Lung (tissue), 13 donors: ENCODE results near the gene PRR20C. TPM values are rescaled to one million over a fixed set of nuclear protein-coding genes. Genes with fewer than 3 reads are reported as not detected.
"Not testable (repeated sequence)": the region's sequence is repeated elsewhere in the genome, so short reads cannot be mapped to it uniquely, and the experiment has no call there.

Source experiments
- ATAC-seq: fragments of 200-7000 bp; cut with Tn5 transposase; one replicate; pipeline ENCODE4 v1.9.1; 2020; ENCODE audit warnings: moderate number of reproducible peaks; ENCODE audit not compliant: insufficient read depth, low FRiP score
- DNase-seq, 3 donors: peaks; one replicate each; pipeline ENCODE4 v3.0.0-alpha.2; 2013 to 2017
- H3K27ac ChIP-seq, 2 donors: one replicate each; pipeline ENCODE4 v1.5.1; 2013; ENCODE audit warnings: mild to moderate bottlenecking in 2 of 2, moderate library complexity in 2 of 2, control low read depth in 1 of 2, inconsistent platforms in 1 of 2, low read depth in 1 of 2, low read length in 1 of 2
- H3K27me3 ChIP-seq, 3 donors: one replicate each; pipeline ENCODE4 v1.5.1; 2013; ENCODE audit warnings: low read length in 2 of 3; ENCODE audit not compliant: control insufficient read depth in 3 of 3, insufficient read depth in 3 of 3
- H3K36me3 ChIP-seq, 4 donors: one replicate each; pipeline ENCODE4 v1.5.1; 2013; ENCODE audit warnings: low read length in 4 of 4, mild to moderate bottlenecking in 1 of 4, moderate library complexity in 1 of 4; ENCODE audit not compliant: control insufficient read depth in 4 of 4, insufficient read depth in 4 of 4
- H3K4me1 ChIP-seq, 5 donors: one replicate each; pipeline ENCODE4 v1.5.1; 2013; ENCODE audit warnings: low read length in 5 of 5, mild to moderate bottlenecking in 2 of 5, moderate library complexity in 1 of 5; ENCODE audit not compliant: control insufficient read depth in 5 of 5, insufficient read depth in 5 of 5
- H3K4me3 ChIP-seq: one replicate; pipeline ENCODE4 v1.5.1; 2013; ENCODE audit warnings: mild to moderate bottlenecking, control low read depth, moderate library complexity
- H3K9ac ChIP-seq, 2 donors: one replicate each; pipeline ENCODE4 v1.5.1; 2013; ENCODE audit warnings: low read length in 2 of 2, control low read depth in 1 of 2; ENCODE audit not compliant: insufficient read depth in 1 of 2
- H3K9me3 ChIP-seq, 4 donors: one replicate each; pipeline ENCODE4 v1.5.1; 2013; ENCODE audit warnings: low read length in 3 of 4, mild to moderate bottlenecking in 1 of 4, moderate library complexity in 1 of 4; ENCODE audit not compliant: control insufficient read depth in 4 of 4, insufficient read depth in 3 of 4
- WGBS, 2 donors: extraction: QIAGEN DNeasy Blood & Tissue Kit; methylation state at CpG; one replicate each; pipeline ENCODE4 v1.1.7; 2013; 5-methylcytosine and 5-hydroxymethylcytosine counted together
- polyA plus RNA-seq, 2 donors: library from polyadenylated mRNA; stranded (reverse); fragments of 200-250 nt; gene quantifications; one replicate each; pipeline ENCODE4 v1.2.1, GENCODE V29; 2013
- small RNA-seq: library from RNA; depleted of rRNA; stranded (forward); fragments of <200 nt; gene quantifications from one replicate; pipeline ENCODE3, GENCODE V24; 2014; ENCODE audit warnings: low replicate concordance
- total RNA-seq, 2 donors: library from RNA; depleted of rRNA in 1 of 2; stranded (reverse); fragments of >200 nt in 1 of 2; gene quantifications; one replicate each; pipeline ENCODE4 v1.2.1, GENCODE V29; 2014 to 2021
- TF ChIP-seq, protein P1 (sequence below): IDR thresholded peaks from 2 replicates; pipeline ENCODE4 v1.5.1; 2012; ENCODE audit warnings: mild to moderate bottlenecking; ENCODE audit errors: control extremely low read depth, extremely low read depth
- donor health status: control.
- donor health status: control.
- donor health status: Bipolar disorder and iron deficiency.
- donor health status: healthy.
- donor health status: DM: yes; HTN: yes; CAD: no.

PRR20C gene
- total and polyA plus RNA-seq, 4 donors, result not detected

DNA sequence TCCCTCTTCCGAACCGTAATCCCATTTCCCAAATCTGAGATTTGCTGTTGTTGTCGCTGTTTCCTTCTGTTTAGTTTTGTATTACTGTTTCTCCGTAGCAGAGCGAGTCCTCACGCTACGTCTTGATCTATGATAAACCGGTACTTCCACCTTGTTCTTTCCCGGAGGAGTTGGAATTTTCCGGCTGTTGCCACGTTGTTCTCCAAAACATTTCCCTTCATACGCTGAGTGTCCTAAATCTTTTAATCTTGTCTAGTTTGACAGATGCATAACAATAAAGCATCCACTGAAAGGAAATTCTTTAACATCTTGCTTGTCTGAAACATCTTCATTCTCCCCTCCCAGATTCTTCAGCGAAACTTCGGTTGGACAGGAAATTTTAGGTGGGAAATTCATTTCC lies 5.8 kb upstream of the PRR20C start:
- DNase-seq, H3K27ac ChIP-seq, H3K9me3 ChIP-seq, H3K4me3 ChIP-seq, H3K4me1 ChIP-seq, H3K9ac ChIP-seq, H3K36me3 ChIP-seq, ATAC-seq, H3K27me3 ChIP-seq: not testable (repeated sequence)
- WGBS, 2 donors, result 93 to 95% methylated on average over 6 of the region's 14 CpGs

DNA sequence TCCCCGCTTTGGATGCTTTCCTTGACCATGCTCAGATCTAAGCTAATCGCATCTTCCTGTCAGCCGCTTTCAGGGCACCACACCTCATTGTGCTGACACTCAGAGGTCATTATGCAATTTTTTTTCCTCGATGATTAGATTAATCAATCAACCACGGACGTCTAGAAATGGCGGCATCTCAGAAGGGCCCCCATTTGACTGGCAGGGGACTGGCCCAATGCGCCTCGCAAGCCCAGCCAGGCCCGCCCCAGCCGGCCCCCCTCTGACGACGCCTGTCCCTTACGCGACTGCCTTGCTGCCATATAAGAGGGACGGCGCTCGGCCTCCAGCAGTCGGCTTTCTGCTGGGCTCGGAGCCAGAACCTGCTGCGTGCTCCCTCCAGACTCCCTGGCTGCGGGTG lies 6.5 kb downstream of the PRR20C start, which contains the start of gene PRR20D:
PRR20D (plus strand) TSS at position 301 of the 400 bp plus-strand sequence. CDS start 387 bp downstream, outside the sequence.
- ATAC-seq, H3K27ac ChIP-seq, H3K27me3 ChIP-seq, H3K9ac ChIP-seq, H3K4me1 ChIP-seq, DNase-seq, H3K4me3 ChIP-seq, H3K36me3 ChIP-seq, H3K9me3 ChIP-seq: not testable (repeated sequence)
- no CpG with 5 or more reads among the region's 22 CpGs for WGBS, 2 donors

DNA sequence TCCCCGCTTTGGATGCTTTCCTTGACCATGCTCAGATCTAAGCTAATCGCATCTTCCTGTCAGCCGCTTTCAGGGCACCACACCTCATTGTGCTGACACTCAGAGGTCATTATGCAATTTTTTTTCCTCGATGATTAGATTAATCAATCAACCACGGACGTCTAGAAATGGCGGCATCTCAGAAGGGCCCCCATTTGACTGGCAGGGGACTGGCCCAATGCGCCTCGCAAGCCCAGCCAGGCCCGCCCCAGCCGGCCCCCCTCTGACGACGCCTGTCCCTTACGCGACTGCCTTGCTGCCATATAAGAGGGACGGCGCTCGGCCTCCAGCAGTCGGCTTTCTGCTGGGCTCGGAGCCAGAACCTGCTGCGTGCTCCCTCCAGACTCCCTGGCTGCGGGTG lies 13.0 kb downstream of the PRR20C start, which contains the start of gene PRR20E:
PRR20E (plus strand) TSS at position 301 of the 400 bp plus-strand sequence. CDS start 387 bp downstream, outside the sequence.
- not testable (repeated sequence) for H3K9me3 ChIP-seq, H3K27me3 ChIP-seq, H3K4me3 ChIP-seq, H3K36me3 ChIP-seq, H3K27ac ChIP-seq, ATAC-seq, DNase-seq, H3K4me1 ChIP-seq, H3K9ac ChIP-seq
- WGBS, 2 donors, result no CpG with 5 or more reads among the region's 22 CpGs

DNA sequence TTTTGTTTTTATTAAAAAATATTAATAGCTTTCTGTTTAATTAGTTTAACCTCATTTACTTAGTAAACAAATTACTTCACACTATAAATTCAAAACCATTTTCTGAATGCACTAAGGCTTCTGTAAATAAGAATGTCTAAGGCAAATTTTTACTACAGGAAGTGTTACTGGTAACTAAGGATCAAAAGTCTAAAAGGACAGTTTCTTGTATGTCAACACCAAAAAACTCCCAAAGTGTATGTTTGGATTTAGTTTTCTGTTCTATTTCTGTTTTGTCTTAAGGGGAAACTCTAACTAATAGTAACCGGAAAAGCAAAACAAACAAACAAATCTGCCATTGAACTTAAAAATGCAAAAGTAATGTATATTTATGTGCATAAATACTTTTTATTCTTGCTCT lies 37.8 kb downstream of the PRR20C start:
- no peak for ATAC-seq
- H3K36me3 ChIP-seq, result no peaks in the 10 kb centered on the region
- 71 to 90% methylated on average over 1 of the region's 1 CpG for WGBS, 2 donors
- H3K27me3 ChIP-seq, result no peaks in the 10 kb centered on the region
- no peaks in the 10 kb centered on the region for H3K9me3 ChIP-seq
- TF ChIP-seq, protein P1, sequence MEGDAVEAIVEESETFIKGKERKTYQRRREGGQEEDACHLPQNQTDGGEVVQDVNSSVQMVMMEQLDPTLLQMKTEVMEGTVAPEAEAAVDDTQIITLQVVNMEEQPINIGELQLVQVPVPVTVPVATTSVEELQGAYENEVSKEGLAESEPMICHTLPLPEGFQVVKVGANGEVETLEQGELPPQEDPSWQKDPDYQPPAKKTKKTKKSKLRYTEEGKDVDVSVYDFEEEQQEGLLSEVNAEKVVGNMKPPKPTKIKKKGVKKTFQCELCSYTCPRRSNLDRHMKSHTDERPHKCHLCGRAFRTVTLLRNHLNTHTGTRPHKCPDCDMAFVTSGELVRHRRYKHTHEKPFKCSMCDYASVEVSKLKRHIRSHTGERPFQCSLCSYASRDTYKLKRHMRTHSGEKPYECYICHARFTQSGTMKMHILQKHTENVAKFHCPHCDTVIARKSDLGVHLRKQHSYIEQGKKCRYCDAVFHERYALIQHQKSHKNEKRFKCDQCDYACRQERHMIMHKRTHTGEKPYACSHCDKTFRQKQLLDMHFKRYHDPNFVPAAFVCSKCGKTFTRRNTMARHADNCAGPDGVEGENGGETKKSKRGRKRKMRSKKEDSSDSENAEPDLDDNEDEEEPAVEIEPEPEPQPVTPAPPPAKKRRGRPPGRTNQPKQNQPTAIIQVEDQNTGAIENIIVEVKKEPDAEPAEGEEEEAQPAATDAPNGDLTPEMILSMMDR, result no peak
- no peaks in the 10 kb centered on the region for H3K4me1 ChIP-seq
- no peak for DNase-seq
- H3K4me3 ChIP-seq, result no peak overlapping the region
- H3K9ac ChIP-seq, result no peak overlapping the region
- no peak overlapping the region for H3K27ac ChIP-seq

Small RNA genes lying within 50 kb of the gene (small RNA-seq; reads per million reads assigned to genes)
- not detected for gene PRR20FP

Other genes with a start within 250 kb of the PRR20C start
- gene PRR20A, start 13.1 kb upstream of the PRR20C start, total RNA-seq, result not detected
- not detected for gene PRR20A, start 13.1 kb upstream of the PRR20C start, polyA plus RNA-seq
- not detected for gene PRR20B, start 6.6 kb upstream of the PRR20C start, total RNA-seq
- not detected for gene PRR20B, start 6.6 kb upstream of the PRR20C start, polyA plus RNA-seq
- gene PRR20D, start 6.6 kb downstream of the PRR20C start, total RNA-seq, result not detected
- not detected for gene PRR20D, start 6.6 kb downstream of the PRR20C start, polyA plus RNA-seq
- not detected for gene PRR20E, start 13.1 kb downstream of the PRR20C start, total RNA-seq
- gene PRR20E, start 13.1 kb downstream of the PRR20C start, polyA plus RNA-seq, result not detected